ENCODE data around the gene KRTCAP3. TPM values are rescaled to one million over a fixed set of nuclear protein-coding genes. Genes with fewer than 3 reads are reported as not detected.
"Not testable (repeated sequence)": the region's sequence is repeated elsewhere in the genome, so short reads cannot be mapped to it uniquely, and the experiment has no call there.

Gene KRTCAP3
- total RNA-seq, 2 experiments from 2014 or later, result 12.2 to 13.9 TPM

DNA sequence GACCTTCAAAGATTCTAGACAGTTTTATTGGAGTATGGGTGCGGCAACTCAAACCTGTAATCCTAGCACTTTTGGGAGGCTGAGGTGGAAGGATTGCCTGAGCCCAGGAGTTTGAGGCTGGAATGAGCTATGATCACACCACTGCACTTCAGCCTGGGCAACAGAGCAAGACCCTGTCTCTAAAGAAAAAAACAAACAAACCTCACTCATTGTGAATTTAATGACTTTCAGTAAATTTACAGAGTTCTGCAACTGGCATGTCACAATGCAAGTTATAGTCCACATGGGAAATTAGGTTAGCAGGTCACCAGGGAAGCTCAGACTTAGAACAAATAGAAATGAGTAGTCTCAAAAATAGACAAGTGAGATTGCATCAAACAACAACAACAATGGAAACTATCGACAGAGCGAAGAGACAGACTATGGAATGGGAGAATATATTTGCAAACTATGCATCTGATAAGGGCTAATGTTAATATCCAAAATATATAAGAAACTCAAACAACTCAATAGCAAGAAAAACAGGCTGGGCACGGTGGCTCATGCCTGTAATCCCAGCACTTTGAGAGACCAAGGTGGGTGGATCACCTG, 20.4 kb upstream of the KRTCAP3 start:
- POLR2A ChIA-PET, result no interaction called here
- H3K27ac Mint-ChIP-seq, result no peak overlapping the region

DNA sequence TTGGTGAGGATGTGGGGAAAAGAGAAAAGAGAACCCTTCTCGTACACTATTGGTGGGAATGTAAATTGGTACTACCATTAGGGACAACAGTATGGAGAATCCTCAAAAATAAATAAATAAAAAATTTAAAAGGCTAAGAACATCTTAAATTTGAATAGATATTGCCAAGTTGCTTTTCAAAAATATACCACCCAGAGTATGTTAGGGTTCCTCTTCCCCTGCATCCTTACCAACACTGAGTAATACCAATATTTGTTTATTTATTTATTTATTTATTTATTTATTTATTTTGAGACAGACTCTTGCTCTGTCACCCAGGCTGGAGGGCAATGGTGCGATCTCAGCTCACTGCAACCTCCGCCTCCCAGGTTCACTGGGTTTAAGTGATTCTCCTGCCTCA, 19.2 kb upstream of the KRTCAP3 start:
- H3K27me3 Mint-ChIP-seq, result peaks cover 6% of the 10 kb centered on the region
- DNase-seq (no peak), ATAC-seq (ENCODE audit: low read depth) (no peak)
- H3K4me3 Mint-ChIP-seq, result no peak overlapping the region
- peaks cover 5% of the 10 kb centered on the region for H3K4me1 Mint-ChIP-seq
- no peaks in the 10 kb centered on the region for H3K36me3 Mint-ChIP-seq
- POLR2A ChIA-PET, result no interaction called here
- H3K9me3 Mint-ChIP-seq, result no peaks in the 10 kb centered on the region
- H3K27ac Mint-ChIP-seq, result no peak overlapping the region

More for the DNA sequence above, 20.4 kb upstream of the KRTCAP3 start:
- no peak for ATAC-seq (ENCODE audit: low read depth)
- Mint-ChIP-seq H3K9me3 (no peaks in the 10 kb centered on the region), H3K36me3 (no peaks in the 10 kb centered on the region), H3K27me3 (peaks cover 6% of the 10 kb centered on the region), H3K4me3 (no peak overlapping the region), H3K4me1 (no peaks in the 10 kb centered on the region)
- no peak for DNase-seq

DNA sequence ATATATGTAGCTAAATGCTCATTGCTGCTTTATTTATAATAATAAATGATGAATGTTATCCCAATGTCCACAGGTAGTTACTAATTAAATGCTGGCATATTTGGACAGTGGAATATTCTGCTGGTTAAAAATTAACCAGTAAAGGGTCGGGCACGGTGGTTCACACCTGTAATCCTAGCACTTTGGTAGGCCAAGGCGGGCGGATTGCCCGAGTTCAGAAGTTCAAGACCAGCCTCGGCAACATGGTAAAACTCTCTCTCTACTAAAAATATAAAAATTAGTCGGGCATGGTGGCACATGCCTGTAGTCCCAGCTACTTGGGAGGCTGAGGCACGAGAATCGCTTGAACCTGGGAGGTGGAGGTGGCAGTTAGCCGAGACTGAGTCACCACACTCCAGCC, 17.1 kb upstream of the KRTCAP3 start:
- H3K36me3 Mint-ChIP-seq; H3K27ac Mint-ChIP-seq; POLR2A ChIA-PET; ATAC-seq (ENCODE audit: low read depth); H3K27me3 Mint-ChIP-seq; DNase-seq; H3K4me3 Mint-ChIP-seq; H3K9me3 Mint-ChIP-seq: not testable (repeated sequence)
- peaks cover 11% of the 10 kb centered on the region for H3K4me1 Mint-ChIP-seq

DNA sequence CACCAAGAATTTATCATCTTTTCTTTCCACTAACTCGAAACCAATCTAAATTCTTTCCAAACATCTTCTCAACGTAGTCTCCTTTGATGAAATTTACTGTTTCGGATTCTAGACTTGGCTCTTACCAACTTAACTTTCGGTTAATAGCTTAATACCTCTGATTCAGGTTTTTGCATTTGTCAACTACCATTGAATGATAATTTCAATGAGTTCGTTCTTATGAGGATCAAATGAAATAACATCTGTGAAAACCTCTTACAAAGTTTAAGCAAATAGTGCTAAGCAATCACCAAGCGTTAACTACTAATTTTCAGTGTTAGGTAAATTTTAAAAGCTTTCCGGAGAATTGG, 14.3 kb upstream of the KRTCAP3 start:
- POLR2A ChIA-PET, result interaction anchor here (0.7 to 7.4 kb wide), 11 partner anchors 10 to 304 kb away, joined by 3 to 91 read pairs (median 4); partner anchors contain the start of genes ABHD1, CCDC121, EIF2B4 and GPN1
- ATAC-seq (ENCODE audit: low read depth) (no peak), DNase-seq (no peak)
- Mint-ChIP-seq H3K4me1 (peaks cover 19% of the 10 kb centered on the region), H3K36me3 (peaks cover 4% of the 10 kb centered on the region), H3K4me3 (peak overlapping the region; percentile 99), H3K9me3 (no peaks in the 10 kb centered on the region), H3K27me3 (peaks cover 4% of the 10 kb centered on the region), H3K27ac (peak overlapping the region; percentile 99)

DNA sequence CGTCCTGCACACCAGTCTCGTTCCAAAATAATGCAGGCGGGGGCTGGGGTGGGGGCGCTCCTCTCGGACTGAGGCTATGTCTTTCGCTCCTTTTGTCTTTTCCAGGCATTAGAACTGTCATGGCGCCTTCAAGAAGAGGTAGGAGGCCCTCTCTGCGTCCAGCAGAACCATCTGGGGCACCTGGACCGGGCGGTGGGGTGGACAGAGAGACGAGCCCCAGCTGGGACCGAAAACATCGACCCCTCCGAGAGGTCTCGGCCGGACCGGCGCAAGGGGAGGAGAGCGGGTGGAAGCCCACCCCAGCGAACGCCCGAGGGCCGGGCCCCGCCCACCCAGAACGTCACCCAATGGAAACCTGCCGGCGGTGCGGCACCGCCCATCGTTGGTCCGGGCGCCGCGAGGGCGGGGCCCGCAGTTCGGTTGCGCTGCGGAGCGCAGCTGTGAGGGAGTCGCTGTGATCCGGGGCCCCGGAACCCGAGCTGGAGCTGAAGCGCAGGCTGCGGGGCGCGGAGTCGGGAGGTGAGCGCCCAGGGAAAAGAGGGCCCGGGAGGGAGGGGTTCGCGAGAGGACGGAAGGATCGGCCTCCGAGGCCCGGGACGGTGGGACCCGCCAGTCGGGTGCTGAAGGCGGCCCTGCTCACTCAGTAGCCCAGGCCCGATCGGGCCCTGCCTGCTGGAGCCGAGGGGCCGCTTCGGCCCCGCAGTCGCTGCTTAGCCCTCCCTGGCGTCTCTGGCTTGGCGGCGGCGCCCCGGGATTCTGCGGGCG, 13.8 kb upstream of the KRTCAP3 start, which contains the start of gene NRBP1:
TSS of gene NRBP1 (plus strand) at position 419 of the 765 bp plus-strand sequence. CDS start 4,643 bp downstream, outside the sequence.
- Mint-ChIP-seq H3K27me3 (peaks cover 2% of the 10 kb centered on the region), H3K36me3 (peaks cover 6% of the 10 kb centered on the region), H3K27ac (peak within 1 kb of the TSS; percentile 99), H3K4me1 (peaks cover 19% of the 10 kb centered on the region), H3K9me3 (no peaks in the 10 kb centered on the region), H3K4me3 (peak within 1 kb of the TSS; percentile 99)
- ATAC-seq (ENCODE audit: low read depth) (peak; percentile 88), DNase-seq (peak; percentile 98)
- POLR2A ChIA-PET, result interaction anchor here (0.6 to 7.4 kb wide), 15 partner anchors 8 to 305 kb away, joined by 3 to 91 read pairs (median 4); partner anchors contain the start of genes ABHD1, CCDC121, EIF2B4 and GPN1

DNA sequence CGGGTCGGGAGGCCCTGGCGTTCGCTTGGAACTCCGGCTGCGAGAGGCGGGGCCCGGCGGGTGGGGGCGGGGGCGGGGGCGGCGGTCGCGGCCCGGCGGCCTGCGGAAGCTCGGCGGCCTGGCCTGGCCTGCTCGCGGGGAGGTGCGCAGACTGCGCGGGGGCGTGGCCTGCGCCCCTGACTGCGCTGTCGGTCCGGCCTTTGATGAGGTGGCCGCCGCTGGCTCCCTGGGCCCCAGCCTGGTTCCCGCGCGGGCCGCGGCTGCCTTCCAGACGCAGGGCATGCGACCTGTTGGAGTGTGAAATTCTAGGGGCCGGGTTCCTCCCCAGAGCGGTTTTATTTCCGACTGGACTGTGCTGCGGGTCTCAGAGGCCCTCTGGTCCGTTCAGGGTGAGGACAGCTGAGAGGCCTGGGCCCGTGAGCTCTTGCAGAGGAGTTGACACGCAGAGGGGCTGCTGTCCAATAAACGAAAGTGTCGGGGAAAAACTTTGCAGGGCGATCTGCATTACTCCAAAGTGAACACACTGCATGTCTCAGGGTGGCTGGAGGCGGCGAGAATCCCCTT, 13.1 kb upstream of the KRTCAP3 start:
- ATAC-seq (ENCODE audit: low read depth), result peak; percentile 72
- POLR2A ChIA-PET, result interaction anchor here (0.6 to 7.4 kb wide), 15 partner anchors 8 to 254 kb away, joined by 3 to 91 read pairs (median 4); partner anchors contain the start of genes CCDC121, EIF2B4, GPN1 and GTF3C2
- Mint-ChIP-seq H3K36me3 (peaks cover 11% of the 10 kb centered on the region), H3K4me3 (peak overlapping the region; percentile 99), H3K9me3 (no peaks in the 10 kb centered on the region), H3K4me1 (peaks cover 19% of the 10 kb centered on the region), H3K27ac (peak overlapping the region; percentile 99), H3K27me3 (no peaks in the 10 kb centered on the region)
- DNase-seq, result peak; percentile 87

DNA sequence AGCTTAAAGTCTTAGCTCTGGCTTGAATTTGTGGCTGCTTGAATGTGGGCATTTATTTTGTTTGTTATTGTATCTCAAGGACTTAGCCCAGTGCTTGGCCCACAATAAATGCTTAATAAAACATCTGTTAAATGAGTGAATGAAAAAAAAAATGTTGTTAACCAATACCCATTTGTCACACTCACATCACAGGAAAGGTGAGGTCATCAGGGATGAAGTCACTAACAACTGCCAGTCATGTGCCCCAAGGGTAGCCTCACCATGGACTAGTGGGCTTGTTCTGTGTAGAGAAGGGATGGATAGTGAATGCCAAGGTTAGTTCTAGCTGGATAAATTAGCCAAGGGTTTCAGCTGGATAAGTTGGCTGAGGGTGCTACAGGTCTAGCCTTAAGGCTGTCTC, 10.8 kb upstream of the KRTCAP3 start:
- ATAC-seq (ENCODE audit: low read depth), result no peak
- H3K36me3 Mint-ChIP-seq, result peaks cover 21% of the 10 kb centered on the region
- no peaks in the 10 kb centered on the region for H3K27me3 Mint-ChIP-seq
- H3K4me3 Mint-ChIP-seq, result peak overlapping the region; percentile 50
- POLR2A ChIA-PET, result interaction anchor here (0.9 to 7.4 kb wide), 4 partner anchors 15 to 109 kb away, joined by 3 to 91 read pairs (median 14); partner anchors contain the start of genes MPV17, PPM1G and ZNF513
- H3K4me1 Mint-ChIP-seq, result peaks cover 24% of the 10 kb centered on the region
- H3K27ac Mint-ChIP-seq, result peak overlapping the region; percentile 80
- DNase-seq, result no peak
- no peaks in the 10 kb centered on the region for H3K9me3 Mint-ChIP-seq

DNA sequence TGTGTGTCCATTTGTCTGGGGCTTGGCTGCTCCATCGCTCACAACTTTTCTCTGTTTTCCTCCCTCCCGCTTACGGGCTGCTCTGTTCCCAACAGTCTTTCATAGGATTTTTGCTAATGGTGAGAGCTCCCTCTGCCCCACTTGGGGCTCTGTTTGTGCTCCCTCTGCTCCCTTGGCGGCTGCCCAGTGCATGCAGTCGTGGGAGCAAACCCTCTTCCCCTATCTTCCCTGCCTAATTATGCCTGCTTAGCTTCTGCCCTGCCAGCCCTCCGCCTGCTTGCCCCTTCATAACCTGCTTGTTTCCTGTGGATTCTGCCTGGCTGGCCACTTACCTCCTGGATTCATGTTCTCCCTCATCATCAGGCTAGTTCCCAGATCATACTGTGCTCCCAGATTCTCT, 6.6 kb upstream of the KRTCAP3 start:
- POLR2A ChIA-PET, result no interaction called here
- H3K27ac Mint-ChIP-seq, result peak overlapping the region; percentile 20
- no peak overlapping the region for H3K4me3 Mint-ChIP-seq
- peaks cover 11% of the 10 kb centered on the region for H3K4me1 Mint-ChIP-seq
- no peak for DNase-seq
- no peaks in the 10 kb centered on the region for H3K27me3 Mint-ChIP-seq
- peaks cover 36% of the 10 kb centered on the region for H3K36me3 Mint-ChIP-seq
- no peak for ATAC-seq (ENCODE audit: low read depth)
- H3K9me3 Mint-ChIP-seq, result no peaks in the 10 kb centered on the region

DNA sequence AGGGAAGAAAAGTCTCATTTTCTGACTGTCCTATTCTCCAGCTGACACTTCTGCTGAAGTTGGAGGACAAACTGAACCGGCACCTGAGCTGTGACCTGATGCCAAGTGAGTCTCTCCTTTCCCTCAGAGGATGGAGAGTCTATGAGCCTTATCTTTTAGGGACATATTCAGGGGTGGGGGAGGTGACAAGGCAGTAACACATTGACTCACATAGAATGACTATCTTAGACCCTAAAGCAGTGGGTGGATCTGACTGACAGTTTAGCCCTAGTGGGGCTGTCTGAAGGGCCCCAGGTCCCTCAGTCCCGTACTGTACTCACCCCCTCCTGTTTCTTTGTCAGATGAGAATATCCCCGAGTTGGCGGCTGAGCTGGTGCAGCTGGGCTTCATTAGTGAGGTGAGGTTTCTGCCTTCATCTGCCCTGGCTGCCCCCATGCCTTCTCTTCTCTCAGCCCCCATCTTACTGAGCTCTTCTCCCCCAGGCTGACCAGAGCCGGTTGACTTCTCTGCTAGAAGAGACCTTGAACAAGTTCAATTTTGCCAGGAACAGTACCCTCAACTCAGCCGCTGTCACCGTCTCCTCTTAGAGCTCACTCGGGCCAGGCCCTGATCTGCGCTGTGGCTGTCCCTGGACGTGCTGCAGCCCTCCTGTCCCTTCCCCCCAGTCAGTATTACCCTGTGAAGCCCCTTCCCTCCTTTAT, 805 bp upstream of the KRTCAP3 start:
- H3K4me3 Mint-ChIP-seq, result no peak overlapping the region

DNA sequence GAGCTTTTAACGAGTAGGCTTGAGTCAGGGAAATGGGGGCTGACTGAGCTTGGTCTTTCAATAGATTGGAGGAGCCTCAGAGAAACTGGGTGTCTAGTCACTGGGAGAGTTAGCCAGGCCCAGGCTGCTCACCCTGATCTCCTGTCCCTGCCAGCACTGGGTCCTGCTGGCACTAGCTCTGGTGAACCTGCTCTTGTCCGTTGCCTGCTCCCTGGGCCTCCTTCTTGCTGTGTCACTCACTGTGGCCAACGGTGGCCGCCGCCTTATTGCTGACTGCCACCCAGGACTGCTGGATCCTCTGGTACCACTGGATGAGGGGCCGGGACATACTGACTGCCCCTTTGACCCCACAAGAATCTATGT, 720 bp downstream of the KRTCAP3 start:
- Mint-ChIP-seq H3K36me3 (peaks cover 18% of the 10 kb centered on the region), H3K4me3 (no peak overlapping the region), H3K4me1 (peaks cover 13% of the 10 kb centered on the region), H3K9me3 (no peaks in the 10 kb centered on the region), H3K27ac (peak overlapping the region; percentile 63), H3K27me3 (no peaks in the 10 kb centered on the region)
- POLR2A ChIA-PET, result no interaction called here
- ATAC-seq (ENCODE audit: low read depth), result no peak
- no peak for DNase-seq

More for the DNA sequence above, 805 bp upstream of the KRTCAP3 start:
- ATAC-seq (ENCODE audit: low read depth), result no peak
- Mint-ChIP-seq H3K36me3 (peaks cover 23% of the 10 kb centered on the region), H3K9me3 (no peaks in the 10 kb centered on the region), H3K27me3 (no peaks in the 10 kb centered on the region), H3K4me1 (peaks cover 13% of the 10 kb centered on the region), H3K27ac (no peak overlapping the region)
- no peak for DNase-seq
- POLR2A ChIA-PET, result no interaction called here

DNA sequence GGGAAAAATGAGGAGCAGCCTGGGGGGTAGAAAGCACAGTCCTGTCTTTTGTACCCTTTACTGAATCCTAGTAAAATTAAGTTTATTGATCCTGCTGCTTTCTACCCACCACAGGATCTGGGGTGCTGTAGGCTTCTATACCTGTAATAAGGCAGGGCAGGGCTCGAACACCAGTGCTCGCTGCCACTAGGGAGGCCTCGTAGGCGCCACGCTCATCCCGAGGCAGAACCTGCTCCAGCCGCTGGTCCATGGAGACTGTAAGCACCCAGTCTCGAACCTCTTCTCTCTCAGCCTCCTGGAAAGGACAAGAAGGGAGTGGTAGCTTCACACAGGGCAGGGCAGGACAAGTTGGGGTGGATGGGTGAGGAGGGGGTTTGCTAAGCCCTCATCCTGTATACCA, 3.0 kb downstream of the KRTCAP3 start:
- H3K36me3 Mint-ChIP-seq, result peaks cover 12% of the 10 kb centered on the region
- no peak overlapping the region for H3K27ac Mint-ChIP-seq
- DNase-seq (no peak), ATAC-seq (ENCODE audit: low read depth) (no peak)
- H3K9me3 Mint-ChIP-seq, result no peaks in the 10 kb centered on the region
- no peaks in the 10 kb centered on the region for H3K27me3 Mint-ChIP-seq
- no peak overlapping the region for H3K4me3 Mint-ChIP-seq
- POLR2A ChIA-PET, result interaction anchor here (1.4 to 1.6 kb wide), 2 partner anchors 17 to 218 kb away, joined by 3 to 4 read pairs; partner anchors contain the start of genes NRBP1, SLC4A1AP and SUPT7L
- H3K4me1 Mint-ChIP-seq, result peaks cover 13% of the 10 kb centered on the region

DNA sequence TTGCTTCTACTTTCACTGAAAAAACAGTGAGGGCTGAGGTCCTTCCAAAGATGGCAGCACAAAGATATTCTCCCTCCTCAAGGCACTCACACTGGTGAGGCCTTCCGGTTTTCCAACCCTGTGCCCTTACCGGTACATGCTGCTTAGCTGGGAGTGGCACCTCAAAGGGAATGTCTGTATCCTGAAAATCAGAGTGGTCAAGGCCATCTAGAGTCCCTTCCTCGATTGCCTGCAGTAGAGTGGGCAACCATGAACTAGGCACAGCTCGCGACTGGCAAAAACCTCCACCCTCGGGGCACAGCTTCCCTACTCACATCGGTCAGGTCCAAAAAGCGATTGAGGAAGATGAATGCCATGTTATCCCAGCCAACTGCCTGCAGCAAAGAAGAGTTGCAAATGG, 3.4 kb downstream of the KRTCAP3 start:
- H3K4me1 Mint-ChIP-seq, result peaks cover 13% of the 10 kb centered on the region
- peak overlapping the region; percentile 75 for H3K27ac Mint-ChIP-seq
- ATAC-seq (ENCODE audit: low read depth), result no peak
- H3K27me3 Mint-ChIP-seq, result no peaks in the 10 kb centered on the region
- H3K4me3 Mint-ChIP-seq, result no peak overlapping the region
- H3K9me3 Mint-ChIP-seq, result no peaks in the 10 kb centered on the region
- POLR2A ChIA-PET, result interaction anchor here (0.5 to 1.9 kb wide), 6 partner anchors 15 to 234 kb away, joined by 3 to 8 read pairs (median 4); partner anchors contain the start of genes ATRAID, NRBP1, PPM1G and SLC4A1AP
- DNase-seq, result no peak
- peaks cover 8% of the 10 kb centered on the region for H3K36me3 Mint-ChIP-seq

DNA sequence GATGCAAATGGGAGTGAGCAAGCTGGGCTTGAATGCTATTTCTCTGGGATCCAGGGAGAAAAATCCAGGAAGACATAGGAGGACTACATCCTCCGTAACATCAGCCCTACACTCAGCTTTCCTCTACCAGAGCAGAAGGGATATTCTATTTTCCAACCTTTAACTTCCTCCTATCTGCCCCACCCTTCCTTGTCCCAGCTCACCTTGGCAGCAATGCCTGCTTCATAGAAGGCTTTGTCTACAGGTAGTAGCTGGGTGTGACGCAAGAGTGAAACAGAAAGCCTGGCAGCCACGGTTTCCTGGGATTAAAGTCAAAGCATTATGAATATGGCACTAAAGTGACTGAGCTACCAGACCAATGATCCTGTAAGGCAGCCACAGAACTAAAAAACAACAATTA, 3.9 kb downstream of the KRTCAP3 start:
- H3K4me1 Mint-ChIP-seq, result peaks cover 13% of the 10 kb centered on the region
- no peak for DNase-seq
- peak overlapping the region; percentile 75 for H3K27ac Mint-ChIP-seq
- no peaks in the 10 kb centered on the region for H3K9me3 Mint-ChIP-seq
- no peak overlapping the region for H3K4me3 Mint-ChIP-seq
- ATAC-seq (ENCODE audit: low read depth), result peak; percentile 45
- POLR2A ChIA-PET, result interaction anchor here (0.5 to 1.9 kb wide), 6 partner anchors 15 to 234 kb away, joined by 3 to 8 read pairs (median 4); partner anchors contain the start of genes ATRAID, NRBP1, PPM1G and SLC4A1AP
- H3K27me3 Mint-ChIP-seq, result no peaks in the 10 kb centered on the region
- peaks cover 5% of the 10 kb centered on the region for H3K36me3 Mint-ChIP-seq
